Cardiac fibroblast (primary cell): ENCODE data around the gene MAP3K5.
"Not testable (repeated sequence)": the region's sequence is repeated elsewhere in the genome, so short reads cannot be mapped to it uniquely, and the experiment has no call there.

Source experiments
- DNase-seq, 2 donors: peaks; one replicate each; pipeline versions ENCODE4 v3.0.0 to v3.0.0-alpha.2; 2010; ENCODE audit warnings: low read depth in 2 of 2
- H3K4me3 ChIP-seq, 2 donors: replicated peaks in 1 of 2; 1 replicate in 1 of 2; 2 replicates in 1 of 2; pipeline ENCODE4 v1.5.1; 2011; ENCODE audit warnings: low read depth in 2 of 2, low read length in 2 of 2, mild to moderate bottlenecking in 2 of 2, moderate library complexity in 1 of 2
- TF ChIP-seq, protein P1 (sequence below): IDR thresholded peaks from one replicate; pipeline ENCODE4 v1.5.1; 2011; ENCODE audit warnings: low read depth, mild to moderate bottlenecking, low read length, inconsistent platforms

Gene MAP3K5

DNA sequence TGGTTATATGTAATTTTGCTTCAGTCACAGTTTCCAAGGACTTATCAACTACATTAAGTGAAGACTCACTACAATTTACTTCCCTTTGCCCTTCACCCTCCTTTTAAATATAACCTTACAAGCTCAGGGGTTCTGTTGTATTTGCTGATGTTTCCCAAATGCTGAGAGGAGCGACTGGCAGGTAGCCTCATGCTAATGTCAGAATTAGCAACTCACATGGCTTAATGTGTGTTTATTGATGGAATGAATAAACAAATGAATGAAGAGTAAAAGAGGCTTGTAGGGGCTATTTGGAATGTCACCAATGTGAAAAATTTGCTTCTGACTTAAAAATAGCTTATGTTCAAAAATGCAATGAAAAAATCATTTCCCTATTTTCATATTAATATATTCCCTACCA lies 200.7 kb downstream of the MAP3K5 start:
- TF ChIP-seq, protein P1, sequence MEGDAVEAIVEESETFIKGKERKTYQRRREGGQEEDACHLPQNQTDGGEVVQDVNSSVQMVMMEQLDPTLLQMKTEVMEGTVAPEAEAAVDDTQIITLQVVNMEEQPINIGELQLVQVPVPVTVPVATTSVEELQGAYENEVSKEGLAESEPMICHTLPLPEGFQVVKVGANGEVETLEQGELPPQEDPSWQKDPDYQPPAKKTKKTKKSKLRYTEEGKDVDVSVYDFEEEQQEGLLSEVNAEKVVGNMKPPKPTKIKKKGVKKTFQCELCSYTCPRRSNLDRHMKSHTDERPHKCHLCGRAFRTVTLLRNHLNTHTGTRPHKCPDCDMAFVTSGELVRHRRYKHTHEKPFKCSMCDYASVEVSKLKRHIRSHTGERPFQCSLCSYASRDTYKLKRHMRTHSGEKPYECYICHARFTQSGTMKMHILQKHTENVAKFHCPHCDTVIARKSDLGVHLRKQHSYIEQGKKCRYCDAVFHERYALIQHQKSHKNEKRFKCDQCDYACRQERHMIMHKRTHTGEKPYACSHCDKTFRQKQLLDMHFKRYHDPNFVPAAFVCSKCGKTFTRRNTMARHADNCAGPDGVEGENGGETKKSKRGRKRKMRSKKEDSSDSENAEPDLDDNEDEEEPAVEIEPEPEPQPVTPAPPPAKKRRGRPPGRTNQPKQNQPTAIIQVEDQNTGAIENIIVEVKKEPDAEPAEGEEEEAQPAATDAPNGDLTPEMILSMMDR: no peak
- DNase-seq: no peak
- no peak overlapping the region for H3K4me3 ChIP-seq

GRCh38 chr6:136590846-136591245 lies 201.4 kb downstream of the MAP3K5 start:
- not testable (repeated sequence) for DNase-seq, H3K4me3 ChIP-seq

GRCh38 chr6:136587527-136587926 lies 204.8 kb downstream of the MAP3K5 start:
- H3K4me3 ChIP-seq: no peak overlapping the region
- TF ChIP-seq, protein P1: no peak
- no peak for DNase-seq

DNA sequence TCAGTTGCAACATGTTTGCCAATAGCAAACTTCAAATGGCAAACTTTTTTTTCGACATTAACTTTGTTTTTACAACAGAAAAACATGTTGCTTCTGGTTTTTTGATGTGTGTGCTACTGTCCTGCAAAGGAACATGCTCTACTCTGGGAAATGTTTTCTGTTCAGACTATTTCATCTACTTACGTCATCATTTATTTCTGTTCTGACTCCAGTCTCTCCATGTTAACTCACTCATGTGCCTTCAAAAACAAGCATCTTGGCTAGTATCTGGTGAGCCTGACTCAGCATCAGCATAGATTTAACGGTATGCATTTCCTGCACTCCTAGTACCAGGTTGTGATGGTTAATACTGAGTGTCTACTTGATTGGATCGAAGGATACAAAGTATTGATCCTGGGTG lies 206.0 kb downstream of the MAP3K5 start:
- H3K4me3 ChIP-seq: no peak overlapping the region
- DNase-seq: peak; percentile 89 to 93
- TF ChIP-seq, protein P1: no peak

GRCh38 chr6:136585523-136585922 lies 206.8 kb downstream of the MAP3K5 start:
- not testable (repeated sequence) for DNase-seq, H3K4me3 ChIP-seq

DNA sequence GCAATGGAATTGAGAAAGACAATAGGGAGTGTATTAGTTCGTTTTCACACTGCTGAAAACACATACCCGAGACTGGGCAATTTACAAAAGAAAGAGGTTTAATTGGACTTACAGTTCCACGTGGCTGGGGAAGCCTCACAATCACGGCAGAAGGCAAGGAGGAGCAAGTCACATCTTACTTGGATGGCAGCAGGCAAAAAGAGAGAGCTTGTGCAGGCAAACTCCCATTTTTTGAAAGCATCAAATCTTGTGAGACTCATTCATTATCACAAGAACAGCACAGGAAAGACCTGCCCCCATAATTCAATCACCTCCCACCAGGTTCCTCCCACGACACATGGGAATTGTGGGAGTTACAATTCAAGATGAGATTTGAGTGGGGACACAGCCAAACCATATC lies 208.0 kb downstream of the MAP3K5 start:
- not testable (repeated sequence) for H3K4me3 ChIP-seq, DNase-seq

GRCh38 chr6:136582711-136583471 lies 209.4 kb downstream of the MAP3K5 start:
- TF ChIP-seq, protein P1: peak; percentile 40
- no peak overlapping the region for H3K4me3 ChIP-seq
- DNase-seq: peak; percentile 92 to 94

DNA sequence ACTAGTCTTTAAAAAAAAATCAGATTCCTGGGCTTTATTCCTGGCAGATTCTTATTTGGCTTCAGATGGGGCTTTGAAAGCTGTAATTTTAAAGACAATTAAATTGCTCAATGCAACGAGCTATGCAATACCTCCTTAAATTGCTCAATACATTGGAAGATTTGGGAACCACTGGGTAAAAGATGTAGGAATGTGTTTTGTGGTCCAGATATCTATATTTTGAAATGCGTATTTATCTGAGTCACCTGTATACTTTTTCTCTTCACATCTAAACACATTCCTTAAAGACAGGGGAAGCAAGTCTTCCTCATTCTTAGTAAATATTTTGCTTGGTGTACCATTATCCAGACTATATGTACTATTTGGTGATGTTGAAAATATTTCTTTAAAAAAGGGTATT lies 212.5 kb downstream of the MAP3K5 start:
- H3K4me3 ChIP-seq: no peak overlapping the region
- peak; percentile 47 to 53 for DNase-seq
- TF ChIP-seq, protein P1: no peak
